ENCODE results near the gene MYH6.

Gene MYH6

GRCh38 chr14:23376482-23377197 is 31.4 kb downstream of the MYH6 start, which contains the start of gene CMTM5:
Gene CMTM5, plus strand, starts transcription at chr14:23377046. Its CDS starts 206 bp downstream, at chr14:23377252.
- H3K4me3 ChIP-seq (ENCODE audit: low read length): no peak within 1 kb of the TSS
- no peak for TF ChIP-seq ZNF274 (IDR thresholded peaks at IDR 0.05; ENCODE audit: low read depth, low read length)

DNA sequence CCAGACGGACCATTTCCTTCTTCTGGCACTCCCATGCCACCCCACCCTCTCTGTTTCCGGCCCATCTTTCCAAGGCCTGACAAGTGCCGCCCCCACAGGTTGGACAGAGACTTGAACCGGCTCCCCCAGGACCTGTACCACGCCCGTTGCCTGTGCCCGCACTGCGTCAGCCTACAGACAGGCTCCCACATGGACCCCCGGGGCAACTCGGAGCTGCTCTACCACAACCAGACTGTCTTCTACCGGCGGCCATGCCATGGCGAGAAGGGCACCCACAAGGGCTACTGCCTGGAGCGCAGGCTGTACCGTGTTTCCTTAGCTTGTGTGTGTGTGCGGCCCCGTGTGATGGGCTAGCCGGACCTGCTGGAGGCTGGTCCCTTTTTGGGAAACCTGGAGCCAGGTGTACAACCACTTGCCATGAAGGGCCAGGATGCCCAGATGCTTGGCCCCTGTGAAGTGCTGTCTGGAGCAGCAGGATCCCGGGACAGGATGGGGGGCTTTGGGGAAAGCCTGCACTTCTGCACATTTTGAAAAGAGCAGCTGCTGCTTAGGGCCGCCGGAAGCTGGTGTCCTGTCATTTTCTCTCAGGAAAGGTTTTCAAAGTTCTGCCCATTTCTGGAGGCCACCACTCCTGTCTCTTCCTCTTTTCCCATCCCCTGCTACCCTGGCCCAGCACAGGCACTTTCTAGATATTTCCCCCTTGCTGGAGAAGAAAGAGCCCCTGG is 32.4 kb downstream of the MYH6 start:
- H3K4me3 ChIP-seq (ENCODE audit: low read length): no peak overlapping the region
- TF ChIP-seq ZNF274 (IDR thresholded peaks at IDR 0.05; ENCODE audit: low read depth, low read length): no peak

GRCh38 chr14:23373041-23373440 is 35.0 kb downstream of the MYH6 start:
- no peak overlapping the region for H3K4me3 ChIP-seq (ENCODE audit: low read length)
- no peak for TF ChIP-seq ZNF274 (IDR thresholded peaks at IDR 0.05; ENCODE audit: low read depth, low read length)

GRCh38 chr14:23372509-23372908 is 35.6 kb downstream of the MYH6 start, which contains the start of gene IL25:
Gene IL25, plus strand, starts transcription at chr14:23372809.
- no peak within 1 kb of the TSS for H3K4me3 ChIP-seq (ENCODE audit: low read length)
- TF ChIP-seq ZNF274 (IDR thresholded peaks at IDR 0.05; ENCODE audit: low read depth, low read length): no peak

DNA sequence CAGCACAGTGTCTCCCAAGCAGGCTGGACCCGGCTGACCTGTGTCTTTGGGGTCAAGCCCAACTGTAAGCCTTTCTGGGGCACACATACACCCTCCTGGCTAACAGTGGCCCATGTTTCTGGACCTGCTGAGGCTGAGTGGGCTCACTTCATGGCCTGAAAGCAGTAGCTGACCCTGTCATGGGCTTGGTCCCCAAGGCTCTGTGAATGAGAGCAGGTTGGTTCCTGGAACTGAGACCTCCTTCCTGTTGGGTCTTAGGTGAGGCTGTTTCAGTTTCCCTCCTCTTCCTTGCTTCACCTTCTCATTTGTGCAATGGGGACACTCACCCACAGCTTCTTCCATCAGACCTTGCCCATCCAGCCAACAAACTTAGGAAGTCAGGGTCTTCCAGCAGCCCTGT is 36.2 kb downstream of the MYH6 start:
- TF ChIP-seq ZNF274 (IDR thresholded peaks at IDR 0.05; ENCODE audit: low read depth, low read length): no peak
- H3K4me3 ChIP-seq (ENCODE audit: low read length): no peak overlapping the region

DNA sequence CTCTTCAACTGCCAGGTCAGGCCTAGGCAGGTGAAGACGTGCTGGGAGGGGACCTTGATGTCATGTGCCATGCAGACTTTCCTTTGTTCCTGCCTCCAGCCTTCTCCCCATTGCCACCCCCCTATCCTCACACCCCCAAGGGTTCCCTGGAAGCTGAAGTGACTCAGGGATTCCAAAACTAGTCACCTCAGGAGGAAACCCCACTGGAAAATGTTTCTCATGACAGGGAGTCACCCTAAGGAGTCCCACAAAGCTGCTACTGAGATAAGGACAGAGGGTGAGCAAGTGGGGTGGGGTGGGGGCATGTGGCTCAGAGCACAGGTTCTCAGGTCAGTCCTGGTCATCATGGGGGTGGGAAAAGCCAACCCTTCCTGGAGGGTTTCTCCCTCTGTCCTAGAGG is 37.9 kb downstream of the MYH6 start:
- H3K4me3 ChIP-seq (ENCODE audit: low read length): no peak overlapping the region
- TF ChIP-seq ZNF274 (IDR thresholded peaks at IDR 0.05; ENCODE audit: low read depth, low read length): no peak

DNA sequence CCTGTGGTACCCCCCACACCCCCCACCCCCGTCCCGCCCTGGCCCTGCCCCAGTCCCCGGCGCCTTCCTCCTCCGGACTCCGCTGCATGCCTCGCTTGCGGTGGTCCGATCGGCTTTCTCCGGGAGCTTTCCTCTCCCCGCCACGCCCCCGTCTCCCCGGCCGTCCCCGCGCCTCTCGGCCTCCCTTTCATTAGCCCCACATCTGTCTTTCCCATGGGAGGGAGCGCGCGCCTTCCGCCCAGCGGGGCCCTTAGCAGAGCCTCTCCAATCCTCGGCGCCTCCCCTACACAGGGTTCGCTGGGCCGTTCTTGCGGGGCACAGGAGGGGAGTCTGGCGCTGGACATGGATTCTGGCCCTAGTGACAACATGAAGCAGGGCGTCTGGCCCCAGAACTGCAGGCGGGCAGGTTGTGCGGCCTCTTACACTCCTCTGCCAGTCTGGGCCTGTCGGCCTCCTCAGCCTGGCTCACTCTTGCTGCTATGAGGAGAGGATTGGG is 41.6 kb downstream of the MYH6 start:
- TF ChIP-seq ZNF274 (IDR thresholded peaks at IDR 0.05; ENCODE audit: low read depth, low read length): no peak
- no peak overlapping the region for H3K4me3 ChIP-seq (ENCODE audit: low read length)

DNA sequence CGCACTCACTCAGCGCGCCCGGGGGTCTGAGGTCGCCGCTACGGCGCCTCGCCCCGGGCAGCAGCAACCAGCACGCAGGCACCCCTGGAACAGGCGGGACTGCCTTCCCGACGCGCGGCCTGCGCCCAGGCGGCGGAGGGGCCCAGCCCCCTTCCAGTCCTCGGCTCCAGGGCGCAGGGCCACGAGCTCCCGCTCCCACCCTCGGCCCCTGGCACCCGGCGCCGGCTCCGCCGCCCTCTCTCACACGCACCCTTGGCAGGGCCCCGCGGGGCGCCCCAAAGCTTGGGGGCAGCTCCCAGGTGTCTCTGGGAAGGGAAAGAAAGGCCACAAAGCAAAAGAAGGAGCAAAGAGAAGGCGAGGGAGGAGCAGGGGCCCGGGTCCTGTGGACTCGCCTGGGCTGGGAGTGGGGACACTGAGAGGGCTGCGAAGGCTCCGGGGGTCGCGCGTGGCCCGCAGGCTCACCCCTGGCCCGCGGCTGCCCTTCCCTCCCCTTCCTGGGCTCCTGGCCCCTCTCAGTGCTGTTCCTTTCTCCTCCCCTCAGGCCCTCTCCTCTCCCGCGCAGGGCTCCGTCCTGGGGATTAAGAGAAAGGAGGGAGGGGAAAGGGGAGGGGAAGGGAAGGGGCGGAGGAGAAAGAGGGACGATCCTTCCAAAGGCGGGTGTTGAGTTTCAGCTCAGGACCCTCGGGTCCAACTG is 42.2 kb downstream of the MYH6 start:
- H3K4me3 ChIP-seq (ENCODE audit: low read length): no peak overlapping the region
- TF ChIP-seq ZNF274 (IDR thresholded peaks at IDR 0.05; ENCODE audit: low read depth, low read length): no peak

- H3K4me3 ChIP-seq (ENCODE audit: low read length): no peak within 1 kb of the TSS
- no peak for TF ChIP-seq ZNF274 (IDR thresholded peaks at IDR 0.05; ENCODE audit: low read depth, low read length)
Measured at GRCh38 chr14:23365036-23365731, 42.9 kb downstream of the MYH6 start, which contains the start of gene EFS. Gene EFS, minus strand, starts transcription at chr14:23365172. Its CDS starts 147 bp downstream, at chr14:23365025.

DNA sequence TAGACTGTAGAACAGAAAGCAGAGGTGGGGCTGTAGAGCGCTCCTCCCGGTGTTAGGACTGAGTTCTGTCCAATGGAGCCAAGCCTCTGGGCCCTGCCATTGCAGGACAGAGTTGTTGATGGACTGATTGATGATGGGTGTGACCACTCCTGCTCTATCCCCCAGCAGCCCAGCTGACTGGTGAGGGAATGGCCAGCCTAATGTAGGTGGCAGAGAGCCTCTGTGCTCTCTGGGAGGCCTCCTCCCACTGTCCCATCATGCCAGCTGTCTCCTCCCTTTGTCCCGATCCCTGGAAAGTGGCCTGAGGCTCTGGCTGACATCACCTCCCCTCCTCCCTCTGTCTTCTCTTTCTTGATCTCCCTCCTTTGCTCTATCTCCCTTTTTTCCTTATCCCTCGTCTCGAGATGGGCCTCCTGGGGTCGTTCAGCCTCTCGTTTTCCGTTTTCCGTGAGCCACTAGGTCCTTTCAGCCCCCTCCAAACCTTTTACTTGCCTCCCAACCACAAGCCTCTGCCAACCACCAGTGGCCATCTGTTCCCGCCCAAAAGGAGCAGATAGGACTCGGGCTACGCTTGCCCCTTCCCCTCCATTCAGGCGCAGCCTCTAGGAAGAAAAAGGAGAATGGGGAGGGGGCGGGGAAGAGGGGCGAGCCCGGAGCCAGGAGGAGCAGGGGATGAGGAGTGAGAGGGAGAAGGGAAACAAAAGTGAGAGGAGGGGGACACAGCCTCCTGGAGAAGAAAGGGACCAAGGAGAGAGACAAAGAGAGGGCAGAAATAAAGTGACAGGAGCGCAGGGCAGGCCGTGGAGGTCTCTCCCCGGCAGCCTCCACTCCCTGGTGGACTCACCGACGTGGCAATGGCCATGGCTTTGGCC is 43.7 kb downstream of the MYH6 start:
- H3K4me3 ChIP-seq (ENCODE audit: low read length): no peak overlapping the region
- TF ChIP-seq ZNF274 (IDR thresholded peaks at IDR 0.05; ENCODE audit: low read depth, low read length): no peak

GRCh38 chr14:23362200-23362599 is 45.9 kb downstream of the MYH6 start:
- no peak for TF ChIP-seq ZNF274 (IDR thresholded peaks at IDR 0.05; ENCODE audit: low read depth, low read length)
- no peak overlapping the region for H3K4me3 ChIP-seq (ENCODE audit: low read length)

DNA sequence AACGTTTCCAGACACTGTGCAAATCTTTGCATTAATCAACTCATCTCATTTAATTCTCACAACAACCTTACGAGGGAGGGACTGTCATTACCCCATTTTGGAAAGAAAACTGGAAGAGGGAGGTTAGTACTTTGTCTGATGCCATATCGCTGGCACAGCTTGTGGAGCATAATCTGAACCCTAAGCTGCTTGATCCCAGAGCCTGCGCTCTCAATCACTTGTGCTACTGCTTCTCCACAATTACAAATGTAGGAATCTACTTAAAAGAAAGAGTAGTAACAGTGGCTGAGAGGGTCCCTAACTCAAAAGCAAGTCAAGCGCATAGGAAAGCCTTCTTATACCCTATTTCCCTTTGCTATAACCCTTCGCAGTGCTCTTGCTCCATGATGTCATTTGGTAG is 46.3 kb downstream of the MYH6 start:
- no peak overlapping the region for H3K4me3 ChIP-seq (ENCODE audit: low read length)
- no peak for TF ChIP-seq ZNF274 (IDR thresholded peaks at IDR 0.05; ENCODE audit: low read depth, low read length)

GRCh38 chr14:23361320-23361719 is 46.8 kb downstream of the MYH6 start:
- no peak for TF ChIP-seq ZNF274 (IDR thresholded peaks at IDR 0.05; ENCODE audit: low read depth, low read length)
- H3K4me3 ChIP-seq (ENCODE audit: low read length): no peak overlapping the region

All from GM08714 (cell line).